Loucy (cell line): ENCODE data around the gene TMEM256.

Source experiments
- H2AFZ ChIP-seq: fragments of 200-600 bp; sonication (generic); 2 replicates; pipeline ENCODE4 v1.6.0; 2016; ENCODE audit warnings: antibody characterized with exemption, mild to moderate bottlenecking, low read length, moderate library complexity
- H3F3A ChIP-seq: fragments of 200-600 bp; 2 replicates; pipeline ENCODE4 v1.6.0; 2016; ENCODE audit warnings: antibody characterized with exemption, low read depth, mild to moderate bottlenecking
- H3K27me3 ChIP-seq: fragments of 200-600 bp; sonication (generic); 2 replicates; pipeline ENCODE4 v1.6.1; 2014; ENCODE audit warnings: low read length, mild to moderate bottlenecking; ENCODE audit not compliant: insufficient read depth, poor library complexity, severe bottlenecking
- H3K36me3 ChIP-seq: fragments of 200-600 bp; sonication (generic); 2 replicates; pipeline ENCODE4 v1.6.1; 2016; ENCODE audit warnings: low read length; ENCODE audit not compliant: insufficient read depth
- H3K4me1 ChIP-seq: fragments of 200-600 bp; sonication (generic); 2 replicates; pipeline ENCODE4 v1.5.1; 2014; ENCODE audit warnings: low read length, mild to moderate bottlenecking; ENCODE audit not compliant: insufficient read depth, poor library complexity, severe bottlenecking
- H3K4me2 ChIP-seq: fragments of 200-600 bp; sonication (generic); 2 replicates; pipeline ENCODE4 v1.6.0; 2014; ENCODE audit warnings: antibody characterized with exemption, low read length, low read depth, mild to moderate bottlenecking; ENCODE audit not compliant: poor library complexity, severe bottlenecking
- H3K4me3 ChIP-seq: fragments of 200-600 bp; sonication (generic); 2 replicates; pipeline ENCODE4 v1.5.1; 2014; ENCODE audit warnings: low read length, mild to moderate bottlenecking, mixed read lengths; ENCODE audit not compliant: poor library complexity, severe bottlenecking
- H3K79me2 ChIP-seq: fragments of 200-600 bp; sonication (generic); 2 replicates; pipeline ENCODE4 v1.6.1; 2014; ENCODE audit warnings: low read length; ENCODE audit not compliant: insufficient read depth
- H3K9ac ChIP-seq: fragments of 200-600 bp; sonication (generic); 2 replicates; pipeline ENCODE4 v1.6.0; 2014; ENCODE audit warnings: mild to moderate bottlenecking, low read depth, low read length, moderate library complexity; ENCODE audit not compliant: poor library complexity, severe bottlenecking
- H3K9me2 ChIP-seq: fragments of 200-600 bp; sonication (generic); replicated peaks from 2 replicates; pipeline ENCODE4 v1.6.1; 2016; ENCODE audit warnings: low read depth, low read length, mixed read lengths
- H3K9me3 ChIP-seq: fragments of 200-600 bp; sonication (generic); 2 replicates; pipeline ENCODE4 v1.6.1; 2014; ENCODE audit warnings: mild to moderate bottlenecking, antibody characterized with exemption, low read length, low read depth; ENCODE audit not compliant: insufficient read depth
- H4K20me1 ChIP-seq: fragments of 200-600 bp; sonication (generic); 2 replicates; pipeline ENCODE4 v1.6.0; 2014; ENCODE audit warnings: antibody characterized with exemption, low read length, mild to moderate bottlenecking; ENCODE audit not compliant: insufficient read depth, poor library complexity, severe bottlenecking
- EZH2phosphoT487 ChIP-seq: fragments of 200-600 bp; IDR thresholded peaks from 2 replicates; pipeline ENCODE4 v1.6.1; 2018; ENCODE audit warnings: antibody characterized with exemption, mild to moderate bottlenecking, moderate library complexity, borderline replicate concordance
- TF ChIP-seq, protein P1 (sequence below): fragments of 200-600 bp; sonication (generic); conservative IDR thresholded peaks from 2 replicates; pipeline ENCODE4 v1.5.1; 2014; ENCODE audit warnings: mild to moderate bottlenecking, antibody characterized with exemption, low read length

Gene TMEM256

DNA sequence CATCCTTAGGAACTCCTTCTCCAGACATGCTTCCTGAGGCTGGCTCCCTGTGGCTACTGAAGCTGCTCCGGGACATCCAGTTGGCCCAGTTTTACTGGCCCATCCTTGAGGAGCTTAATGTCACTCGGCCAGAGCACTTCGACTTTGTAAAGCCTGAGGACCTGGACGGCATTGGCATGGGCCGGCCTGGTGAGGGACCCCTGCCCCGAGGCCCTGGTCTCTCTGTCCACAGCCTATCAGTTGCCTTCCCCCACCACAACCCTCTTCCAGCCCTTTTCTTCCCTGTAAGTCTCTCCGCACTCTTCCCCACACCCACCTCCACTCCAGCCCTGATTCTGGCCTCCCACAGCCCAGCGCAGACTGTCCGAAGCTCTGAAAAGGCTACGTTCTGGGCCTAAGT is 21.0 kb downstream of the TMEM256 start:
- TF ChIP-seq EZH2phosphoT487: no peak
- TF ChIP-seq, protein P1, sequence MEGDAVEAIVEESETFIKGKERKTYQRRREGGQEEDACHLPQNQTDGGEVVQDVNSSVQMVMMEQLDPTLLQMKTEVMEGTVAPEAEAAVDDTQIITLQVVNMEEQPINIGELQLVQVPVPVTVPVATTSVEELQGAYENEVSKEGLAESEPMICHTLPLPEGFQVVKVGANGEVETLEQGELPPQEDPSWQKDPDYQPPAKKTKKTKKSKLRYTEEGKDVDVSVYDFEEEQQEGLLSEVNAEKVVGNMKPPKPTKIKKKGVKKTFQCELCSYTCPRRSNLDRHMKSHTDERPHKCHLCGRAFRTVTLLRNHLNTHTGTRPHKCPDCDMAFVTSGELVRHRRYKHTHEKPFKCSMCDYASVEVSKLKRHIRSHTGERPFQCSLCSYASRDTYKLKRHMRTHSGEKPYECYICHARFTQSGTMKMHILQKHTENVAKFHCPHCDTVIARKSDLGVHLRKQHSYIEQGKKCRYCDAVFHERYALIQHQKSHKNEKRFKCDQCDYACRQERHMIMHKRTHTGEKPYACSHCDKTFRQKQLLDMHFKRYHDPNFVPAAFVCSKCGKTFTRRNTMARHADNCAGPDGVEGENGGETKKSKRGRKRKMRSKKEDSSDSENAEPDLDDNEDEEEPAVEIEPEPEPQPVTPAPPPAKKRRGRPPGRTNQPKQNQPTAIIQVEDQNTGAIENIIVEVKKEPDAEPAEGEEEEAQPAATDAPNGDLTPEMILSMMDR: no peak

DNA sequence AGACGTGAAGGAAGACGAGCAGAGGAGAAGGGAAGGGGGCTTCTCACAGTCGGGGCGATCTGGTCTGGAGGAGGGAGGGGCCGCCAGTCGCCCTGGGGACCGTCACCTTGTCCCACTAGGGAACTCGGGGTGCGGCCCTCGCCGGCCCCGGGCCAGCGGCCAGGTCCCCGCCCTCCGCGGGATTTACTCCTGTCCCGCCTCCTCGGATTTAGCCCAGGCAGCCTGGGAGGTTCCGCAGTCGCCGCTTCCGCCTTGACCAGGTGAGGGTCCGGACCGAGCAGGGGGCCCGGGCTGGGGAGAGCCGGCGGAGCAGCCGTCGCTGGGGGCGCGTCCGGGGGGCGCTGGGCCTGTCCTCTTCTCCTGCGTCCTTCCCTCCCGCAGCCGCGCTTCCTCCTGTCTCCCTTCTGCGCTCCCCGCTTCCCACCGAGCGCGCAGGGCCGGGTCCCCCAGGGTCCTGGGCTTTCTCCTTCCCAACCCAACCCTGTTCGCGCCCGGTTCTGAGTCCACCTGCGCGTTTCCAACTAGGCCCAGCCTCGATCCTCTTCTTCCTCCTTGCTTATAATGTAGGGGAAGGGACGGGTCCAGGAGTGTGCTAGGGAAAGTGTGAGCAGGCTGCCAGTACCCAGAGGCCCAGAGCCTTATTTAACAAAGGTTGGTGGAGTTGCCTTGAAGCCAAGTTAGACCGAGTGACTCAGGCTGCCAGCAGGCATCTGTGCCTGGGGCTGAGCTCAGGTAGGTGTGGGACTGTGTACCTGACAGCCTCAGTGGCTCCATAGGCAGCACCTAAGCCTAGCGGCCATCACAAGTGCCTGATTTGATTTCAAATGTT is 22.8 kb downstream of the TMEM256 start, which contains the start of gene TNK1:
TNK1 (plus strand) TSS at position 235 of the 829 bp plus-strand sequence. CDS start 1,838 bp downstream, outside the sequence.
- no peaks in the 10 kb centered on the region for H3K9me3 ChIP-seq
- no peak within 1 kb of the TSS for H3K4me3 ChIP-seq
- H3K4me1 ChIP-seq: no peaks in the 10 kb centered on the region
- no peaks in the 10 kb centered on the region for H3K9me2 ChIP-seq
- H3F3A ChIP-seq: no peaks in the 10 kb centered on the region
- H2AFZ ChIP-seq: no peak within 1 kb of the TSS
- TF ChIP-seq, protein P1: no peak
- no peak for TF ChIP-seq EZH2phosphoT487
- no peaks in the 10 kb centered on the region for H4K20me1 ChIP-seq
- no peaks in the 10 kb centered on the region for H3K27me3 ChIP-seq
- H3K36me3 ChIP-seq: no peaks in the 10 kb centered on the region
- H3K9ac ChIP-seq: no peak within 1 kb of the TSS
- H3K79me2 ChIP-seq: no peaks in the 10 kb centered on the region
- no peak within 1 kb of the TSS for H3K4me2 ChIP-seq

More for the DNA sequence above, 21.0 kb downstream of the TMEM256 start:
- Histone ChIP-seq H3K79me2 (no peaks in the 10 kb centered on the region), H3K4me3 (no peak overlapping the region), H3K9me2 (no peaks in the 10 kb centered on the region), H2AFZ (no peak overlapping the region), H3K4me2 (no peak overlapping the region), H3K27me3 (no peaks in the 10 kb centered on the region), H3F3A (no peaks in the 10 kb centered on the region), H3K9ac (no peak overlapping the region), H3K9me3 (no peaks in the 10 kb centered on the region), H4K20me1 (no peaks in the 10 kb centered on the region), H3K36me3 (no peaks in the 10 kb centered on the region), H3K4me1 (no peaks in the 10 kb centered on the region)

DNA sequence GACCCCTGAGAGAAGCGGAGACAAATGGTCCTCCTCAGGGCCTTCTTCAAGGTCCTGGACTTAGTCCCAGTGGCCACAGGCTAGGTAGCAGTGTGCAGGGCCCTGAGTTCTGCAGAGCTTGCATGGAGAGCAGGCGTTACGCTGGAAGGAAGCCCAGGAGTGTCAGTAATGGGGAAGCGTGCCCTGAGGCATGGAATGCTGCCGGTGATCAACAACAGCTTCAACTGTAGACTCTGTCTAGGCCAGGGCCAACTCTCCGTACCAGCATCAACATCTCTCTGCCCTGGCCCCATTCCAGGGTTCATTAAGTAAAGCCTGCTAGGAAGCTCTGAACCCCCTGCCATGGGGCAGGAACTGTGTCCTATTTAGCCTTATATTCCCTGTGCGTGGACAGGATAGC is 23.6 kb downstream of the TMEM256 start:
- Histone ChIP-seq H3K9me2 (no peaks in the 10 kb centered on the region), H3K9ac (no peak overlapping the region), H3K79me2 (no peaks in the 10 kb centered on the region), H3K4me3 (no peak overlapping the region), H3F3A (no peaks in the 10 kb centered on the region), H4K20me1 (no peaks in the 10 kb centered on the region), H3K27me3 (no peaks in the 10 kb centered on the region), H3K4me1 (no peaks in the 10 kb centered on the region), H3K36me3 (no peaks in the 10 kb centered on the region), H3K4me2 (no peak overlapping the region), H3K9me3 (no peaks in the 10 kb centered on the region), H2AFZ (no peak overlapping the region)
- TF ChIP-seq, protein P1: no peak
- no peak for TF ChIP-seq EZH2phosphoT487
